ENCODE results near the gene ABCB4.

DNA sequence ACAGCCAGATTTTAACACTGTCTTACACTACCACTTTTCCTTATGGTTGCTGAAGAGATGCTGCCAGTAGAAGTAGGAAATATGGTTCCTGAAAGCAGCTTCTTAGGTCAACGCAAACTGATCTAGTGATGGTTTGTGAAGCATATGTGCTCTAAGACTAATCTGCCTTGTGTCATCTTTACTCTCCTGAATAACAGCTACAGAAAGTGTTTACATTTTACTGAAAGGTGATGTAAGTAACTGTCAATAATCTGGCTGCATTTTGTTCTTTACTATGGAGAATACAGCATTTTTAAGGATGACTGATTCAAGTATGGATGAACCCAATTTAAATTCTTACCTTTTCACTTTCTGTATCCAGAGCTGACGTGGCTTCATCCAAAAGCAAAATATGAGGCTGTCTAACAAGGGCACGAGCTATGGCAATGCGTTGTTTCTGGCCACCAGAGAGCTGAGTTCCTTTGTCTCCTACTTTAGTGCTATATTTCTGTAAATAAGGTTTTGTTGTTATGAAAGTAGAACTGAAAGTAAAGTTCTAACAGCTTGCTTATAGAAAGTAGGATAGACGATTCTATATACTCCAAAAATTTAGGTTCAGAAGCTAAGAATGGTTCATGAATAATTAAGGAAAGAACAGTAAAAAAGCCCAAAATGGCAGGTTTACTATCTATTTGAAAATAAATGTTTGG, 30.2 kb upstream of the ABCB4 start:
- TF ChIP-seq YY1 (IDR thresholded peaks at IDR 0.05; ENCODE audit: insufficient read depth, insufficient read length): no peak
- no peak for TF ChIP-seq ZNF274 (IDR thresholded peaks at IDR 0.05; ENCODE audit: low read depth, low read length)

Measured in NT2/D1 (cell line).